HG02970 (cell line): ENCODE measurements around the gene ERG.

Experiments used
- ATAC-seq: cut with Tn5 transposase; IDR thresholded peaks from one replicate; pipeline ENCODE4 v1.9.1; 2021; ENCODE audit warnings: mild to moderate bottlenecking, moderate library complexity, moderate number of reproducible peaks; ENCODE audit not compliant: unreplicated experiment, low FRiP score

ERG gene

GRCh38 chr21:38440746-38441145 is 57.5 kb downstream of the ERG start:
- ATAC-seq: no peak

GRCh38 chr21:38439957-38440356 is 58.3 kb downstream of the ERG start:
- ATAC-seq: no peak

DNA sequence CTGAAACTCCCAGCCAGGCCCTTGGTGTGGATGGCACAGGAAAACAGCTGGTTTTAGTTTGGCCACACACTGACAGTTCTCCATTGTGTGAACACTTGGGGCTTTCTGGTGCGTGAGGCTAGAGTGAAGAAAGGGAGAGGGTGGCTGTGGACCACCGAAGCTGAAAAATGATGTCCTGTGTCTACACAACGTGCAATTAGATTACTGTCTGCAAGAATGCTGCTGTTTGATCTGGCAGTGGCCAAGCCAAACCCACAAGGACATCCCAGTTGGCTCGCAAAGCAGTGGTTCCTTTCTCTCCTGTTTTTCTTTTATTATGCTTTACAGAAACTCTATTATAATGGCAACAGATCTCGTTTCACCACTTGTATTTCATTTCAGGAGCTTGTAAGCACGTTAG is 58.9 kb downstream of the ERG start:
- no peak for ATAC-seq

- no peak for ATAC-seq
Measured at GRCh38 chr21:38438462-38438893, 59.8 kb downstream of the ERG start.

GRCh38 chr21:38436341-38436740 is 61.9 kb downstream of the ERG start:
- no peak for ATAC-seq

DNA sequence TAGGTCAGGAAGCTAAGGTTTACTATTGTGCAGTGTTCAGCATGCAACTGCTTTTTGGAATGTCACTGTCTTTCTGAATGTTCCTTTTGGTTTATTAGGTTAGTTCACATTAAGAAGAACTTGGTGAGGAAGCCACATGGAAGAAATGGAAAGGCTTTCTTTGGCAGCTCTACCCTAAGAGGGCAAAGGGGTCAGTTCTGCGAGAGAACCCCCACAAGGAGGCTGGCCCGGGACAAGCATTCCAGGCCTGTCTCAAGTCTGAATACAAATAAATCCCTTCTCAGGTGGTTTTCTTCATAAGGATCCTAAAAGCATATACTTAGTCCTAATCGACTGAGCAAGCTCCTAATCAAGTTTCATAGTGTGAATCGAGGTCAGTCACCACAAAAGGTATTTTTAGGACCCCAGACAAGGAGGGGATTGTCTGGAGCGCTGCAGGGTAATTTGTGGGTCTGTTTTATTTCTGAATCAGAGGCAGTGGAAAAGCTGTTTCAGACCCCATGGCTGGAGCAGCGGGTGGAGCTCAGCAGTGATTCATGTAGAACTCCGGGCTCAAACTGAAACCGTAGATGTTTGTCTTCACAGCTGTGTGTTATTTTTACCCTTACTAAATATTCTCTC is 63.3 kb downstream of the ERG start:
- no peak for ATAC-seq

GRCh38 chr21:38433471-38433870 is 64.8 kb downstream of the ERG start:
- no peak for ATAC-seq

GRCh38 chr21:38430401-38430984 is 67.8 kb downstream of the ERG start:
- no peak for ATAC-seq

GRCh38 chr21:38429011-38429410 is 69.3 kb downstream of the ERG start:
- ATAC-seq: no peak

DNA sequence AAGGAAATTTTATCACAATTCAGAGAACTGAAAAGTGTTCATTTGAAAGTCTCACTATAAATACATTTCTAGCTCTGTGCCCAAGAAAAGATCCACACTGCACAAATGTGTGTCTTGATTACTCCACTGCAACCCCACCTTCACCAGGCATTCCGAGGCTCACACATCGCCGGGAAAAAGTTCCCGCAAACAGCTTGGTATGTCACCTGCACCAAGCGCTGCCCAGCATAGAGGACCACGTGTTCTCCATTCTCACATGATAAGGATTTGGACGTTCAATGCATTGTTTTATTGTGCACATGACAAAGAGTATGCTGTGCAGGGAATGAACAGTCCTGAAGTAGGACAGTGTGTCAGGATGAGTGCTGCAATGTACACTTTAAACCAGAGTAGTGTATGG is 70.1 kb downstream of the ERG start:
- no peak for ATAC-seq

DNA sequence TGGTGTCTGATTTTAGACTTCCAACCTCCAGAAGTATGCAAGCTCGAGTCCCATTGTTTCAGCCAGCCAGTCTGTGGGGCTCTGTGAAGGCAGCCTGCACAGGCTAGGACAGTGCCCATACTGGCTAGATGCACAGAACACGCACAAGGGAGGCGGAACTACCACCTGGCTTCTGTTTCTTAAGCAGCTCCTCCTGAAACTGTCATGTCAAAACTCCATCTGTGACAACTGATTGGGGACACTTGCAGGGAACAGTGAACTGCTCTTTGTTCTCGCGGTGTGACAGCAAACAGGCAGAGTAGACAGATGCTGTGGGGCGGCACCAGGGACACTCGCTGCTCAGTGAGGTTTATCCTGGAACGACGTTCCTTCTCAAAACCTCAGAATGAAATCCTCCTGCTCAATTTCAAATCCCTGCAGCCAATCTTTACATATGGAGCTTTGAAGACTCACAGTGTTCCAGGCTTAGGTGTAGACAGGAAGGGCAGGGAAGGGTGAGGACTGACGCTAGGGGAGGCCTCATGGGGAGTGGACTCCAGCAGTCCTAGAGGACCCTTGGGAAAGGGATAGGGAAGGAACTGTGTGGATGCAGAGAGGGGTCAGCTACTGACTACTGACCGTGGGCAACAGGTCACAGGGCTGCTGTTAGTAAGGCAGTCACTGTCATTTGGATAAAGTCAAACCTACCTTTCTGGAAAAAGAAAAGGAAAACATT is 73.8 kb downstream of the ERG start:
- no peak for ATAC-seq

DNA sequence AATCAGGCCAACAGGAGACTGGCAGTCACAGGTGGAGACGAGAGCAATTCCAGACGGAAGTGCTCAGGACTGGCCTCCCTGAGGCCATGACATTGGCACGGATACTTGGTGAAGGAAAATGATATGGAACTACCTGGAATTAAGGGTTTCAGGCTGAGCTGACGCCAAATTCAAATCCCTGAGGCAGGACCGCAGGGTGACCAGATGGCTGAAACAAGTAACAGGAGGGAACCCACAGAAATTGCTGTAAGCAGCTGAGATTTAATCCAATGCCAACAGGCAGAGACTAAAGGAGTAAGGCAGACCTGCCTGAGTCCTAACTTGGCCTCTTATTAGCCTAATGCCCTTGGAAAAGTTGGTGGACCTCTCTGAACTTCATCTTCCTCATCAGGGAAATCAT is 76.2 kb downstream of the ERG start:
- no peak for ATAC-seq

DNA sequence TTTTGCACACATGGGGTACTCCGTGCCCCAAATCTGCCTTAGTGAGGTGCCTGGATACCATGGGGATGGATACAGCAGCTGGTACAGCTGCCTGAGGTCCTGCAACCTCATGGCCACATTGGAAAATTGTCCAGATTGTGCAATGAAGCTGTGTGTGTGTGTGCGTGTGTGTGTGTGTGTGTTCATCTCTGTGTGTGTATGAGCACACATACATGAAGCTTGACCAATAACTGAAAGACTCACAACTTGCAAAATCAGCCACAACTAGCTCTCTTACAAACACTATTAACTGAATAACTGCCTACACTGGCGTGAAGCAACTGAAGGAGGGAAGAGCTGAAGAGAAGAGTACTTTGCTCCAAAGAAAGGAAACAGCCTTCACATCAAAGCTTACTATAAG is 78.1 kb downstream of the ERG start:
- no peak for ATAC-seq

GRCh38 chr21:38417726-38418125 is 80.6 kb downstream of the ERG start:
- ATAC-seq: no peak

DNA sequence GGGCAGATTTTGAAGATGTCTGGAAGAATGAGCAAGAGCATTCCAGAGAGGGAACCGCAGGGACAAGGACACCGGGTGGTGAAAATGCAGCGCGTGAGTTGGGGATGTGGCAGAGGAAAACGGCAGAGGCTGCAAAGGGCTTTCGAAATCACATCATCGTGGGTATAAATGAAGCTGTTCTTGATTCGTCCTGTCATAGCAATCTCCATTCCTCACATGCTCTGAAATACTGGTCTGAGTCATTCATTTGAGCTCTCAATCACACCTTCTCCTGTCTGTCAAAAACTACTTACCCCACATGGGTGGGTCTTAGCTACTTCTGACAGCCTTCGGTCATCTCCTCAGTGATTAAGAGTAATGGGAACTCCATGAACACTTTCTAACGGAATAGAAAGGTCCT is 81.5 kb downstream of the ERG start:
- no peak for ATAC-seq

DNA sequence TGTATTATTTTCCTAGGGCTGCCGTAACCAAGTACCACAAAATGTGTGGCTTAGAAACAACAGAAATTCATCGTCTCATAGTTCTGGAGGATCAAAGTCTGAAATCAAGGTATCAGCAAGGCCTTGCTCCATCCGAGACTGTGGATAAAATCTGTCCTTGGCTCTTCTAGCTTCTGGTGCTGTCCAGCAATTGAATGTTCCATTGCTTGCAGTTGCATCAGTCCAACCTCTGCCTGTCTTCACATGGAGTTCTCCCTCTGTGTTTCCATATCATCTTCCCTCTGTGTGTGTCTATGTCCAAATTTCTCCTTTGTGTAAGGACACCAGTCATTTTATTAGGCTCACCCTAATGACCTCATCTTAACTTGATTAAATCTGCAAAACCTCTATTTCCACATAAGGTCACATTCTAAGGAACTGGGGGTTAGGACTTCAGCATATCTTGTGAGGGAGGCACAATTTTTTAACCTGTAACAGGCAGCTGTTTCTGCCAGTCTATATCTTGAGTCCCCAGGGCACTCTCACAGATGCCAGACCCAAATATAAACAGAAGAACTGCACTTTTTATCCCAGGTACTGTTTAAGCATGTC is 84.2 kb downstream of the ERG start:
- ATAC-seq: no peak

DNA sequence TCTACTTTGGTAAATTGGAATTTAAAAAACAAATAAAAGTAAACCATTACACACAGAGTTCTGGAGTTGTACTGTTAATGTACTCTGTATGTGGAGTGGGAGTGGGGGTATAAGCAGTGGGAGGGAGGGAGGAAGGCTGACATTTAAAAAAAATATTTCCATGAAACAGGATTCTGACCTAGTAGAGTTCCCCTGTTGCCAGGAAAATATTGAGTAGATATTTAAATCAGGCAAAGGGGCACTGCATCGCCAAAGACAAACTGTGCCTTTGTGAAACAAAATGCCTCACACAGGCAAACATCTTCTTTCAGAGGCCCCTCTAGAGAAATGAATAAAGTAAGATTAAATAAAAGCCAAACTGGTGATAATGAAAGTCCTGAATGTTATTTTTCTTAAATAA is 87.8 kb downstream of the ERG start:
- ATAC-seq: no peak

DNA sequence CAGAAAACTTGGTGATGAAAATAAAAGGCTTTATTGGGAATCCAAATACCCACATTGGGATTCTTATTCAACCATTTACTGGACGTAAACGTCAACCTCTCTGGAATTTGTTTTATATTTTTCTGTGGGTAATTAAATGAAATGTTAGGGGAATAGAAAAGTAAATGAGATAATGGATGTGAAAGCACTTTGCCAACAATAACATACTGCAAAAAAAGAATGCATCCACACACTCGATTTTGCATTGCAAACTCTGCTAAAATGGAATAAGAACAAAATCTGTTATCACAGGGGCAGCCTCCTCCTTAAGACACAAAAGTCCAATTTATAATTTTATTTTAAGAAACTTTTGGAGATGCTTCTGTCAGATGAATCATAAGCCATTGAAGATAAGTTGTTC is 88.4 kb downstream of the ERG start:
- ATAC-seq: no peak

DNA sequence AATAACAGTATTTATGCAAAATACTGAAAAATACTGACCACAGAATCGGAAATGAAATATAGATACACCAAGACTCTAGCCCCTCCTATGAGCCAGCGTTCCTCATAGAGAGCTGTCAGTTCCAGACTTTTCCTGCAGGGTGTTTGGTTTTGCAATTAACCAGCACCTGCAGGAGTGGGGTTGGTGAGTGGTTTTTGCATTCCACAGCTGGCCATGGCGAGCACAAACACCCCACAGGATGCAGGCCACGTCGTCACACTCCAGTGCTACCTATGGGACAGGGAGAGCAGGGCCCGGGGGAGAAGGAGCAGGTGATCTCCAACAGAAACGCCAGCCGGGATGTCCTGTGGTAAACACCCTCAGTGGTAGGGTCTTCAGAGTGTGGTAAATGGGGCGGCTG is 94.1 kb downstream of the ERG start:
- ATAC-seq: no peak

DNA sequence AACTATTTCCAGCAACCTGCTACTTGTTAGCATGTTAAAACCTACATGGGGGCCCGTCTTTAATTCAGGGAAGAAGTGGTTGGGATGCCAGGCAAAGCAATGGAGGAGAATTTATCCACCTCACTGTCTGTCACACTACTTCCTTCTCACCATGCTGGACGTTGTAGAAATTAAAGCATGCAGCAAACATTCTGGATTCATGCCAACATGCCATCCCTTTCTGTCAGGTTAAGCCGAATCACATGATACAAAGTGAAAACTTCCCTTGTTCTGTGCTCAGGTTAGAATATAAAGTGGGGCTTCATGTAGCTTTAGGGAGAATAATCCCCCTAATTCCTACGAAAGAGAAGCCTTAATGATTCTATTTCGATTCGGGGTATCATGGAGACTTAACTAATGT is 95.5 kb downstream of the ERG start:
- no peak for ATAC-seq

- no peak for ATAC-seq
Measured at GRCh38 chr21:38402291-38402690, 96.0 kb downstream of the ERG start.
